Measurements from ENCODE around the gene PIP5K1C.

GRCh38 chr19:3722443-3723109 is 22.3 kb upstream of the PIP5K1C start:
- TF ChIP-seq POLR2A (IDR thresholded peaks at IDR 0.05) (no peak), CTCF (IDR thresholded peaks at IDR 0.05) (no peak)

Data from body of pancreas (tissue), 4 donors.